K562 treated with DMSO at 1 percent for 24 hours (cell line): Measurements from ENCODE around the gene PCBP1. TPM values are rescaled to one million over a fixed set of nuclear protein-coding genes. Genes with fewer than 3 reads are reported as not detected.

Experiments
- total RNA-seq: library from RNA; unstranded; fragments of 300-600 nt; gene quantifications from 2 replicates; pipeline ENCODE4 v1.2.3, GENCODE V29; 2022; ENCODE audit warnings: low read depth; ENCODE audit not compliant: insufficient read depth

PCBP1 gene
- total RNA-seq: 578 and 581 TPM in 2 replicates

GRCh38 chr2:70086838-70087701 is at the start of gene PCBP1:
PCBP1 (plus strand) TSS chr2:70087477; CDS start chr2:70087744, 267 bp downstream.

Other genes with a start within 250 kb of the PCBP1 start
- gene SNRNP27, start 193.5 kb upstream of the PCBP1 start, total RNA-seq: 56.0 and 60.1 TPM in 2 replicates
- gene MXD1, start 172.4 kb upstream of the PCBP1 start, total RNA-seq: 7.7 and 8.5 TPM in 2 replicates
- gene ASPRV1, start 125.8 kb upstream of the PCBP1 start, total RNA-seq: 1.1 and 1.4 TPM in 2 replicates
- 5.0 and 5.4 TPM in 2 replicates for gene C2orf42, start 103.5 kb downstream of the PCBP1 start, total RNA-seq
- 26.2 and 28.7 TPM in 2 replicates for gene TIA1, start 161.2 kb downstream of the PCBP1 start, total RNA-seq
- 21.5 and 29.1 TPM in 2 replicates for gene PCYOX1, start 170.7 kb downstream of the PCBP1 start, total RNA-seq
- gene SNRPG, start 206.3 kb downstream of the PCBP1 start, total RNA-seq: 170 and 216 TPM in 2 replicates
- gene FAM136A, start 214.6 kb downstream of the PCBP1 start, total RNA-seq: 32.1 and 36.3 TPM in 2 replicates